K562 (cell line): ENCODE results near the gene ADPRHL1. TPM values are rescaled to one million over a fixed set of nuclear protein-coding genes. Genes with fewer than 3 reads are reported as not detected.
A peak's percentile ranks its signal among the peaks of the same experiment; 100 is the strongest.

Source experiments
- BMI1 ChIP-seq: fragments of 150-350 bp; IDR thresholded peaks from 2 replicates; pipeline ENCODE4 v1.6.1; 2014; ENCODE audit warnings: low read length
- C11orf30 ChIP-seq: fragments of 450-650 bp; IDR thresholded peaks from 2 replicates; pipeline ENCODE4 v1.6.1; 2016; ENCODE audit warnings: low read depth, mild to moderate bottlenecking
- CEBPG ChIP-seq, 3 experiments: fragments of 200-800 bp in 1 of 3; sonication (Bioruptor generic) in 1 of 3; sonication (generic) in 1 of 3; formaldehyde crosslinking in 1 of 3; IDR thresholded peaks in 2 of 3; conservative IDR thresholded peaks in 1 of 3; 2 replicates each; pipeline versions ENCODE4 v1.6.1 to v1.8.0; 2016 to 2022; ENCODE audit warnings: missing compliant biosample characterization in 2 of 3, missing genetic modification characterization in 2 of 3, mild to moderate bottlenecking in 1 of 3, missing genetic modification reagents in 1 of 3
- EP300 ChIP-seq: IDR thresholded peaks from 2 replicates; pipeline ENCODE4 v1.6.1; 2012; ENCODE audit warnings: low read length, improper control_type of control experiment
- KLF16 ChIP-seq: IDR thresholded peaks from 2 replicates; pipeline ENCODE4 v1.6.1; 2016; ENCODE audit warnings: antibody characterized with exemption
- L3MBTL2 ChIP-seq: fragments of 450-650 bp; IDR thresholded peaks from 2 replicates; pipeline ENCODE4 v1.6.1; 2016; ENCODE audit warnings: mild to moderate bottlenecking, moderate library complexity
- LEF1 ChIP-seq: fragments of 450-650 bp; IDR thresholded peaks from 2 replicates; pipeline ENCODE4 v1.6.1; 2016; ENCODE audit warnings: mild to moderate bottlenecking
- MEF2D ChIP-seq: conservative IDR thresholded peaks from 2 replicates; pipeline ENCODE4 v1.6.1; 2016; ENCODE audit warnings: low read depth, missing genetic modification characterization, missing compliant biosample characterization
- NR1H2 ChIP-seq: sonication (generic); formaldehyde crosslinking; IDR thresholded peaks from 2 replicates; pipeline ENCODE4 v1.4.0; 2020; ENCODE audit warnings: mild to moderate bottlenecking, missing genetic modification reagents
- POLR2AphosphoS2 ChIP-seq: IDR thresholded peaks from 2 replicates; pipeline ENCODE4 v1.6.1; 2012; ENCODE audit warnings: low read length, improper control_type of control experiment
- POLR2AphosphoS5 ChIP-seq: IDR thresholded peaks from 2 replicates; pipeline ENCODE4 v1.6.1; 2011; ENCODE audit warnings: mild to moderate bottlenecking, low read depth, low read length, moderate library complexity; ENCODE audit not compliant: control insufficient read depth, insufficient read depth
- SIX5 ChIP-seq, 2 experiments: IDR thresholded peaks; 2 replicates each; pipeline ENCODE4 v1.6.1; 2011; ENCODE audit warnings: low read length in 2 of 2, borderline replicate concordance in 1 of 2, low read depth in 1 of 2, mild to moderate bottlenecking in 1 of 2, moderate library complexity in 1 of 2; ENCODE audit not compliant: insufficient read depth in 1 of 2
- SMARCB1 ChIP-seq: IDR thresholded peaks from 2 replicates; pipeline ENCODE4 v1.6.1; 2011; ENCODE audit warnings: improper control_type of control experiment, low read depth; ENCODE audit not compliant: insufficient read length
- TAL1 ChIP-seq: fragments of 450-650 bp; IDR thresholded peaks from 2 replicates; pipeline ENCODE4 v1.6.1; 2016; ENCODE audit warnings: mild to moderate bottlenecking
- TCF3 ChIP-seq: sonication (generic); formaldehyde crosslinking; IDR thresholded peaks from 2 replicates; pipeline ENCODE4 v1.4.0; 2020; ENCODE audit warnings: mild to moderate bottlenecking, missing genetic modification reagents
- TCFL5 ChIP-seq: fragments of 250-450 bp; sonication (Bioruptor Pico); conservative IDR thresholded peaks from 2 replicates; pipeline ENCODE4 v1.6.1; 2021; ENCODE audit warnings: mild to moderate bottlenecking, moderate library complexity, matching md5 sums
- TEAD4 ChIP-seq, 2 experiments: sonication (generic) in 1 of 2; formaldehyde crosslinking in 1 of 2; IDR thresholded peaks; 2 replicates each; pipeline versions ENCODE4 v1.6.1 to v1.8.0; 2012 to 2022; ENCODE audit warnings: borderline replicate concordance in 1 of 2, inconsistent platforms in 1 of 2, low read length in 1 of 2, mild to moderate bottlenecking in 1 of 2, missing genetic modification reagents in 1 of 2
- ZBTB7A ChIP-seq: IDR thresholded peaks from 2 replicates; pipeline ENCODE4 v1.6.1; 2011; ENCODE audit warnings: low read depth, mild to moderate bottlenecking, low read length, moderate library complexity, borderline replicate concordance; ENCODE audit not compliant: control insufficient read depth
- ZEB2 ChIP-seq: fragments of 450-650 bp; IDR thresholded peaks from 2 replicates; pipeline ENCODE4 v1.6.1; 2016
- ZKSCAN8 ChIP-seq: fragments of 200-800 bp; sonication (Bioruptor generic); IDR thresholded peaks from 2 replicates; pipeline ENCODE4 v1.6.1; 2016; ENCODE audit warnings: missing genetic modification characterization, missing compliant biosample characterization
- ZNF146 ChIP-seq: IDR thresholded peaks from one replicate; pipeline ENCODE4 v1.6.1; 2018; ENCODE audit warnings: missing compliant biosample characterization; ENCODE audit not compliant: unreplicated experiment
- ZNF224 ChIP-seq: sonication (generic); formaldehyde crosslinking; IDR thresholded peaks from 2 replicates; pipeline ENCODE4 v1.8.0; 2022; ENCODE audit warnings: mild to moderate bottlenecking, missing genetic modification reagents
- ZNF41 ChIP-seq: fragments of 250-450 bp; sonication (Bioruptor Pico); conservative IDR thresholded peaks from 2 replicates; pipeline ENCODE4 v1.4.0; 2020; ENCODE audit warnings: mild to moderate bottlenecking
- ZNF696 ChIP-seq: fragments of 250-450 bp; sonication (Bioruptor Pico); conservative IDR thresholded peaks from 2 replicates; pipeline ENCODE4 v1.4.0; 2020; ENCODE audit warnings: mild to moderate bottlenecking, moderate library complexity
- polyA plus RNA-seq, 8 experiments: library from polyadenylated mRNA; depleted of rRNA in 4 of 8; stranded (reverse) in 5 of 8; unstranded in 3 of 8; fragments of >200 nt; fragmentation: Nextera tagmentation in 2 of 8; fragmentation: Illumina TruSeq in 1 of 8; extraction: Ambion mirVana in 2 of 8; extraction: Trizol in 1 of 8; gene quantifications; 2 replicates each; pipeline versions ENCODE4 v1.2.1 to v1.2.3, GENCODE V29; 2011 to 2014; ENCODE audit warnings: inconsistent platforms in 1 of 8, missing spikeins in 1 of 8
- total RNA-seq, 7 experiments: library from RNA; depleted of rRNA in 6 of 7; stranded (reverse); fragments of >200 nt in 6 of 7; fragmentation: Illumina TruSeq in 2 of 7; extraction: Trizol in 2 of 7; gene quantifications; 2 replicates each; pipeline versions ENCODE4 v1.2.1 to v1.2.3, GENCODE V29; 2011 to 2021; ENCODE audit warnings: low replicate concordance in 1 of 7
- TF ChIP-seq, protein P1 (sequence below): IDR thresholded peaks from 3 replicates; pipeline ENCODE4 v1.6.1; 2011; ENCODE audit warnings: borderline replicate concordance, mild to moderate bottlenecking; ENCODE audit not compliant: insufficient read length, insufficient read depth

Gene ADPRHL1
- total and polyA plus RNA-seq, 9 of the 15 experiments (the other 6 are each of a cell fraction or from before 2014, with no cell fraction given), result 0.06 to 0.76 (median 0.37) TPM; not detected in 1

DNA sequence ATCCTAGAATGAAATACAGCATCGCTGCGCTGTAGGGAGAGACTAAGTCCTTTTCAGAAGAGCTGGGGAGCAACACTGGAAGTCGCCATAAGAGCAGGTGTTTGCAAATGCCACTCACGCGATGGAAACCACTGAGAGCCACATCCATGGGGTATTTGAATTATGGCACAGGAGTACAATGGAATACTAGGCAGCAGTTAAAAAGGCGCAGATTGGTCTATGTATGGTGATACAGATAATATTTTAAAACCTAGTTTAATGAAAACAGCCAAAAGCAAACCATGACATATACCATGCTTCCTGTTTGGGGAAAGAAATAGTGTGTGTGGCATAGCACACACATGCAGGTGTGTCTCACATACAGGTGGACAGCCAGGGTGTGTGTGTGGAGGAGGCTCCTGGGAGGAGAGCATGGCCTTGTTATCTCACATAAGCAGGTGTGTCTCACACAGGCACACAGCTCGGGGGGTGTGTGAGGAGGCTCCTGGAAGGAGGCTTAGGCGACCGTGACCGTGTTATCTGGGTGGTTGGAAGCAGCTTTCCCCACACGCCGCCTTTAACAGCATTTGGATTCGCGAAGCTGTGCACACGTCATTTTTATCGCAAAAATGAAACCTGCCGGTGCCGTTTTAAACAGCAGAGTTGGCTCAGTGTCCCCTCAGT, 33.6 kb downstream of the ADPRHL1 start (continued):
- peak; percentile 71 for TF ChIP-seq TEAD4 (IDR thresholded peaks at IDR 0.05; ENCODE audit: low read length)
- no peak for TF ChIP-seq TEAD4 (CRISPR knock-in tag; IDR thresholded peaks at IDR 0.05; ENCODE audit: borderline replicate concordance)
- no peak for TF ChIP-seq TCFL5
- no peak for TF ChIP-seq ZNF696 (CRISPR knock-in tag)
- TF ChIP-seq ZKSCAN8 (CRISPR knock-in tag), result no peak
- TF ChIP-seq ZNF146 (CRISPR knock-in tag), result peak; percentile 79
- TF ChIP-seq L3MBTL2, result no peak
- TF ChIP-seq ZNF41 (CRISPR knock-in tag), result no peak
- TF ChIP-seq NR1H2 (CRISPR knock-in tag), result no peak
- TF ChIP-seq ZEB2, result peak; percentile 83; the same call in 1 of the 2 replicates
- TF ChIP-seq KLF16, result 0 out of 2 replicates have a peak, but pooled peaks have one; percentile 6
- no peak for TF ChIP-seq ZBTB7A
- no peak for TF ChIP-seq MEF2D
- no peak for TF ChIP-seq SIX5 (IDR thresholded peaks at IDR 0.05; ENCODE audit: borderline replicate concordance in 1 of 2, insufficient read depth in 1 of 2, low read depth in 1 of 2, low read length in 2 of 2)
- TF ChIP-seq BMI1, result no peak
- TF ChIP-seq SMARCB1, result no peak
- no peak for TF ChIP-seq LEF1
- no peak for TF ChIP-seq C11orf30
- peak; percentile 81 for TF ChIP-seq TCF3
- TF ChIP-seq CEBPG (CRISPR knock-in tag; IDR thresholded peaks at IDR 0.05), result no peak
- TF ChIP-seq CEBPG (tag; conservative IDR thresholded peaks at IDR 0.05 in 1 of 2, IDR thresholded peaks at IDR 0.05 in 1 of 2), result no peak
- no peak for TF ChIP-seq ZNF224 (CRISPR knock-in tag)
- TF ChIP-seq TAL1, result peak; percentile 77
- TF ChIP-seq, protein P1, sequence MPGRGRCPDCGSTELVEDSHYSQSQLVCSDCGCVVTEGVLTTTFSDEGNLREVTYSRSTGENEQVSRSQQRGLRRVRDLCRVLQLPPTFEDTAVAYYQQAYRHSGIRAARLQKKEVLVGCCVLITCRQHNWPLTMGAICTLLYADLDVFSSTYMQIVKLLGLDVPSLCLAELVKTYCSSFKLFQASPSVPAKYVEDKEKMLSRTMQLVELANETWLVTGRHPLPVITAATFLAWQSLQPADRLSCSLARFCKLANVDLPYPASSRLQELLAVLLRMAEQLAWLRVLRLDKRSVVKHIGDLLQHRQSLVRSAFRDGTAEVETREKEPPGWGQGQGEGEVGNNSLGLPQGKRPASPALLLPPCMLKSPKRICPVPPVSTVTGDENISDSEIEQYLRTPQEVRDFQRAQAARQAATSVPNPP, result no peak
- TF ChIP-seq POLR2AphosphoS5, result peak; percentile 52; the same call in 1 of the 2 replicates
- peak; percentile 32; the same call in 1 of the 2 replicates for TF ChIP-seq EP300
- no peak for TF ChIP-seq POLR2AphosphoS2
